Caco-2 (cell line): ENCODE results near the gene ZNF638. TPM values are rescaled to one million over a fixed set of nuclear protein-coding genes. Genes with fewer than 3 reads are reported as not detected.

Experiments used
- BruUV-seq: library from RNA; stranded (reverse); fragments of 400-500 nt; replicated peaks from 2 replicates; lab custom pipeline; 2021; lab: Mats Ljungman, UMichigan
- CTCF ChIA-PET: fragments of 300-600 bp; sonication (Branson Sonifier 250); formaldehyde crosslinking; loops from one replicate; lab custom pipeline; 2022; ENCODE audit warnings: antibody characterized with exemption; lab: Charles Lee
- POLR2A ChIA-PET: fragments of 300-600 bp; sonication (Branson Sonifier 250); formaldehyde crosslinking; loops from one replicate; lab custom pipeline; 2022; ENCODE audit warnings: antibody characterized with exemption; lab: Charles Lee
- DNase-seq, 2 experiments: peaks; one replicate each; pipeline versions ENCODE4 v3.0.0 to v3.0.0-alpha.2; 2020 to 2022
- H3K27me3 ChIP-seq: replicated peaks from 2 replicates; pipeline ENCODE4 v1.6.0; 2011; ENCODE audit warnings: low read length; ENCODE audit not compliant: control insufficient read depth, insufficient read depth
- H3K36me3 ChIP-seq: 2 replicates; pipeline ENCODE4 v1.5.1; 2011; ENCODE audit warnings: low read length; ENCODE audit not compliant: control insufficient read depth, insufficient read depth
- H3K4me1 ChIP-seq: fragments of 250-450 bp; sonication (Bioruptor Pico); 2 replicates; pipeline ENCODE4 v1.5.1; 2020; ENCODE audit warnings: mild to moderate bottlenecking
- H3K4me3 ChIP-seq: 2 replicates; pipeline ENCODE4 v1.5.1; 2011; ENCODE audit warnings: low read depth, mild to moderate bottlenecking, control low read depth, low read length
- H3K9me3 ChIP-seq: fragments of 250-450 bp; sonication (Bioruptor Pico); 2 replicates; pipeline ENCODE4 v1.5.1; 2020; ENCODE audit warnings: mild to moderate bottlenecking, moderate library complexity
- H3K27ac Mint-ChIP-seq: one replicate; pipeline ENCODE4 v1.8.0; 2022; ENCODE audit warnings: mixed read lengths; ENCODE audit not compliant: unreplicated experiment
- H3K27me3 Mint-ChIP-seq: one replicate; pipeline ENCODE4 v1.8.0; 2022; ENCODE audit warnings: mixed read lengths; ENCODE audit not compliant: insufficient read depth, unreplicated experiment
- H3K36me3 Mint-ChIP-seq: one replicate; pipeline ENCODE4 v1.8.0; 2022; ENCODE audit warnings: mild to moderate bottlenecking, mixed read lengths; ENCODE audit not compliant: insufficient read depth, unreplicated experiment
- H3K4me1 Mint-ChIP-seq: one replicate; pipeline ENCODE4 v1.8.0; 2022; ENCODE audit warnings: low read depth, mixed read lengths; ENCODE audit not compliant: unreplicated experiment
- H3K4me3 Mint-ChIP-seq: one replicate; pipeline ENCODE4 v1.8.0; 2022; ENCODE audit warnings: mild to moderate bottlenecking, moderate library complexity, mixed read lengths; ENCODE audit not compliant: unreplicated experiment
- H3K9me3 Mint-ChIP-seq: one replicate; pipeline ENCODE4 v1.8.0; 2022; ENCODE audit warnings: mixed read lengths; ENCODE audit not compliant: unreplicated experiment
- CTCF ChIP-seq, 2 experiments: fragments of 200-600 bp in 1 of 2; IDR thresholded peaks; 1 replicate in 1 of 2; 2 replicates in 1 of 2; pipeline versions ENCODE4 v1.5.1 to v1.8.0; 2011 to 2022; ENCODE audit warnings: antibody characterized with exemption in 1 of 2, control low read depth in 1 of 2, inconsistent platforms in 1 of 2, low read depth in 1 of 2, low read length in 1 of 2, mild to moderate bottlenecking in 1 of 2, moderate library complexity in 1 of 2; ENCODE audit not compliant: insufficient read depth in 1 of 2, severe bottlenecking in 1 of 2, unreplicated experiment in 1 of 2
- intact Hi-C: fragments of 100-400 bp; cut with micrococcal nuclease; formaldehyde crosslinking; loops from one replicate; pipeline ENCODE4 v1.10.0; 2022; ENCODE audit not compliant: unreplicated experiment
- total RNA-seq: library from RNA; stranded (reverse); gene quantifications from 2 replicates; pipeline ENCODE4 v1.2.3, GENCODE V29; 2022

Gene ZNF638
- total RNA-seq, 1 experiment from 2014 or later: 133 TPM

- CTCF ChIA-PET: no interaction called here
- no peaks in the 10 kb centered on the region for H3K9me3 ChIP-seq
- DNase-seq: no peak
- no peaks in the 10 kb centered on the region; the same call in 1 of the 2 replicates for H3K36me3 ChIP-seq
- intact Hi-C loops: no loop called here
- Mint-ChIP-seq H3K9me3 (no peaks in the 10 kb centered on the region), H3K27me3 (no peaks in the 10 kb centered on the region), H3K4me1 (peaks cover 8% of the 10 kb centered on the region), H3K4me3 (no peak overlapping the region), H3K36me3 (no peaks in the 10 kb centered on the region), H3K27ac (no peak overlapping the region)
- TF ChIP-seq CTCF (IDR thresholded peaks at IDR 0.05; ENCODE audit: insufficient read depth in 1 of 2, low read depth in 1 of 2, low read length in 1 of 2, severe bottlenecking in 1 of 2, unreplicated experiment in 1 of 2): no peak
- H3K4me1 ChIP-seq: peaks cover 13% of the 10 kb centered on the region
- no TSS peak for BruUV-seq
- no peak overlapping the region for H3K4me3 ChIP-seq
- no peaks in the 10 kb centered on the region for H3K27me3 ChIP-seq
- POLR2A ChIA-PET: no interaction called here
Observed at GRCh38 chr2:71459084-71459431, 127.5 kb downstream of the ZNF638 start.

- Mint-ChIP-seq H3K36me3 (no peaks in the 10 kb centered on the region), H3K9me3 (no peaks in the 10 kb centered on the region), H3K27ac (no peak overlapping the region), H3K27me3 (no peaks in the 10 kb centered on the region), H3K4me3 (no peak overlapping the region), H3K4me1 (peaks cover 8% of the 10 kb centered on the region)
- no peak for DNase-seq
- CTCF ChIA-PET: no interaction called here
- TF ChIP-seq CTCF (IDR thresholded peaks at IDR 0.05; ENCODE audit: insufficient read depth in 1 of 2, low read depth in 1 of 2, low read length in 1 of 2, severe bottlenecking in 1 of 2, unreplicated experiment in 1 of 2): no peak
- H3K9me3 ChIP-seq: no peaks in the 10 kb centered on the region; the same call in 1 of the 2 replicates
- H3K4me3 ChIP-seq: no peak overlapping the region
- H3K4me1 ChIP-seq: peaks cover 13% of the 10 kb centered on the region
- no peaks in the 10 kb centered on the region; the same call in 1 of the 2 replicates for H3K36me3 ChIP-seq
- no peaks in the 10 kb centered on the region for H3K27me3 ChIP-seq
- POLR2A ChIA-PET: no interaction called here
- no TSS peak for BruUV-seq
- intact Hi-C loops: no loop called here
Observed at GRCh38 chr2:71460056-71460455, 128.5 kb downstream of the ZNF638 start.

- CTCF ChIA-PET: interaction anchor here (0.6 to 1.4 kb wide), 8 partner anchors 8 to 234 kb away, joined by 3 to 19 read pairs (median 4); partner anchors contain the start of gene PAIP2B
- peaks cover 11% of the 10 kb centered on the region for H3K4me1 ChIP-seq
- H3K27me3 Mint-ChIP-seq: no peaks in the 10 kb centered on the region
- no peaks in the 10 kb centered on the region for H3K27me3 ChIP-seq
- H3K9me3 ChIP-seq: no peaks in the 10 kb centered on the region; the same call in 1 of the 2 replicates
- intact Hi-C loops: loop anchor here (1.0 kb wide), 1 partner anchor 50 kb away; no protein-coding TSS in a partner anchor
- H3K9me3 Mint-ChIP-seq: no peaks in the 10 kb centered on the region
- H3K4me1 Mint-ChIP-seq: peaks cover 8% of the 10 kb centered on the region
- POLR2A ChIA-PET: no interaction called here
- H3K27ac Mint-ChIP-seq: no peak overlapping the region
- H3K36me3 ChIP-seq: no peaks in the 10 kb centered on the region; the same call in 1 of the 2 replicates
- no peaks in the 10 kb centered on the region for H3K36me3 Mint-ChIP-seq
- DNase-seq: peak in 1 of 2 experiments; percentile 24
- H3K4me3 ChIP-seq: no peak overlapping the region
- peak in 1 of 2 experiments; percentile 63 for TF ChIP-seq CTCF (IDR thresholded peaks at IDR 0.05; ENCODE audit: insufficient read depth in 1 of 2, low read depth in 1 of 2, low read length in 1 of 2, severe bottlenecking in 1 of 2, unreplicated experiment in 1 of 2)
- BruUV-seq: no TSS peak
- no peak overlapping the region for H3K4me3 Mint-ChIP-seq
Observed at GRCh38 chr2:71460595-71461303, 129.2 kb downstream of the ZNF638 start.
